NCI-H128 (cell line): Measurements from ENCODE around the gene BSN.

Experiments used
- DNase-seq: peaks from one replicate; lab custom pipeline; 2025; ENCODE audit not compliant: unreplicated experiment; lab: John Stamatoyannopoulos, UW

BSN gene

DNA sequence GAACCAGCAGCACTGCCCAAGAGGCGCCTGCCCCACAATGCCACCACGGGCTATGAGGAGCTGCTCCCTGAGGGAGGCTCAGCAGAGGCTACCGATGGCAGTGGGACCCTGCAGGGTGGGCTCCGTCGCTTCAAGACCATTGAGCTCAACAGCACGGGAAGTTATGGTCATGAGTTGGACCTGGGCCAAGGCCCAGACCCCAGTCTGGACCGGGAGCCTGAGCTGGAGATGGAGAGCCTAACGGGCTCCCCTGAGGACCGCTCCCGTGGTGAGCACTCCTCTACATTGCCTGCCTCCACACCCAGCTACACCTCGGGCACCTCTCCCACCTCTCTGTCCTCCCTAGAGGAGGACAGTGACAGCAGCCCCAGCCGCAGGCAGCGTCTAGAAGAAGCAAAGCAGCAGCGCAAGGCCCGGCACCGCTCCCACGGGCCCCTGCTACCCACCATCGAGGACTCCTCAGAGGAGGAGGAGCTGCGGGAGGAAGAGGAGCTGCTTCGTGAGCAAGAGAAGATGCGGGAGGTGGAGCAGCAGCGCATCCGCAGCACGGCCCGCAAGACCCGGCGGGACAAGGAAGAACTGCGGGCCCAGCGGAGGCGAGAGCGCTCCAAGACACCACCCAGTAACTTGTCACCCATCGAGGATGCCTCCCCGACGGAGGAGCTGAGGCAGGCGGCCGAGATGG is 98.1 kb downstream of the BSN start:
- no peak for DNase-seq

DNA sequence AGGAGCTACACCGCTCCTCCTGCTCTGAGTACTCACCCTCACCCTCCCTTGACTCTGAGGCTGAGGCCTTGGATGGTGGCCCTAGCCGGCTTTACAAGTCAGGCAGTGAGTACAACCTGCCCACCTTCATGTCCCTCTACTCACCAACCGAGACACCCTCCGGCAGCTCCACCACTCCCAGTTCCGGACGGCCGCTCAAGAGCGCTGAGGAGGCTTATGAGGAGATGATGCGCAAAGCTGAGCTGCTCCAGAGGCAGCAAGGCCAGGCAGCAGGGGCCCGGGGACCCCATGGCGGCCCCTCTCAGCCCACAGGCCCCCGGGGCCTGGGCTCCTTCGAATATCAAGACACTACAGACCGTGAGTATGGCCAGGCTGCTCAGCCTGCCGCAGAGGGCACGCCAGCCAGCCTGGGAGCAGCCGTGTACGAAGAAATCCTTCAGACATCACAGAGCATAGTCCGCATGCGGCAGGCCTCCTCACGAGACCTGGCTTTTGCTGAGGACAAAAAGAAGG is 98.7 kb downstream of the BSN start:
- DNase-seq: no peak

DNA sequence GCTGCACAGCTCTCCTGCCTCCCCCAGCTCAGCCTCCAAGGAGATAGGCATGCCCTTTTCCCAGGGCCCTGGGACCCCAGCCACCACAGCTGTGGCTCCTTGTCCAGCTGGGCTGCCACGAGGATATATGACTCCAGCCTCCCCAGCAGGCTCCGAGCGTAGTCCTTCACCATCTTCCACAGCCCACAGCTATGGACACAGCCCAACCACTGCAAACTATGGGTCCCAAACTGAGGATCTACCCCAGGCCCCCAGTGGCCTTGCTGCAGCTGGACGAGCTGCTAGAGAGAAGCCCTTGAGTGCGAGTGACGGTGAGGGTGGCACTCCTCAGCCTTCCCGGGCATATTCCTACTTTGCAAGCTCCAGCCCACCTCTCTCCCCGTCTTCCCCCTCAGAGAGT is 99.3 kb downstream of the BSN start:
- DNase-seq: no peak

DNA sequence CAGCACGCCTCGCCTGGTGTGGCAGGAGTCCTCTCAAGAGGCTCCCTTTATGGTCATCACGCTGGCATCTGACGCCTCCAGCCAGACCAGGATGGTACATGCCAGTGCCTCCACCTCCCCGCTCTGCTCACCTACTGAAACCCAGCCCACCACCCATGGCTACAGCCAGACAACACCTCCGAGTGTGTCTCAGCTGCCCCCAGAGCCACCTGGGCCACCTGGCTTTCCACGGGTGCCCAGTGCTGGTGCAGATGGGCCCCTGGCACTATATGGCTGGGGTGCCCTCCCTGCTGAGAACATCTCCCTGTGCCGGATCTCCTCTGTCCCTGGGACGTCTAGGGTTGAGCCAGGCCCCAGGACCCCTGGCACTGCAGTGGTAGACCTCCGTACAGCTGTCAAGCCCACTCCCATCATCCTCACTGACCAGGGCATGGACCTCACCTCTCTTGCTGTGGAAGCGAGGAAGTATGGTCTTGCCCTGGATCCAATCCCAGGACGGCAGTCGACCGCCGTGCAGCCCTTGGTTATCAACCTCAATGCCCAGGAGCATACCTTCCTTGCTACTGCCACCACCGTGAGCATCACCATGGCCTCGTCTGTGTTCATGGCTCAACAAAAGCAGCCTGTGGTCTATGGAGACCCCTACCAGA is 100.0 kb downstream of the BSN start:
- DNase-seq: no peak

DNA sequence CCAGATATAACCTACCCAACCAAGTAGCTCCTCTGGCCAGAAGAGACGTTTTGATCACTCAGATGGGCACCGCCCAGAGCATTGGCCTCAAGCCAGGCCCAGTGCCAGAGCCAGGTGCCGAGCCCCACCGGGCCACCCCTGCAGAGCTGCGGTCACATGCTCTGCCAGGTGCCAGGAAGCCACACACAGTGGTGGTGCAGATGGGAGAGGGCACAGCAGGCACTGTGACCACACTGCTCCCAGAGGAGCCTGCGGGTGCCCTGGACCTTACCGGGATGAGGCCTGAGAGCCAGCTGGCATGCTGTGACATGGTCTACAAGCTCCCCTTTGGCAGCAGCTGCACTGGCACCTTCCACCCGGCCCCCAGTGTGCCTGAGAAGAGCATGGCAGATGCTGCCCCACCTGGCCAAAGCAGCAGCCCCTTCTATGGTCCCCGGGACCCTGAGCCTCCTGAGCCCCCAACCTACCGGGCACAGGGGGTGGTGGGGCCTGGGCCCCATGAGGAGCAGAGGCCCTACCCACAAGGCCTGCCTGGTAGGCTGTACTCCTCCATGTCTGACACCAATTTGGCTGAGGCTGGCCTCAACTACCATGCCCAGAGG is 100.8 kb downstream of the BSN start:
- DNase-seq: no peak

DNA sequence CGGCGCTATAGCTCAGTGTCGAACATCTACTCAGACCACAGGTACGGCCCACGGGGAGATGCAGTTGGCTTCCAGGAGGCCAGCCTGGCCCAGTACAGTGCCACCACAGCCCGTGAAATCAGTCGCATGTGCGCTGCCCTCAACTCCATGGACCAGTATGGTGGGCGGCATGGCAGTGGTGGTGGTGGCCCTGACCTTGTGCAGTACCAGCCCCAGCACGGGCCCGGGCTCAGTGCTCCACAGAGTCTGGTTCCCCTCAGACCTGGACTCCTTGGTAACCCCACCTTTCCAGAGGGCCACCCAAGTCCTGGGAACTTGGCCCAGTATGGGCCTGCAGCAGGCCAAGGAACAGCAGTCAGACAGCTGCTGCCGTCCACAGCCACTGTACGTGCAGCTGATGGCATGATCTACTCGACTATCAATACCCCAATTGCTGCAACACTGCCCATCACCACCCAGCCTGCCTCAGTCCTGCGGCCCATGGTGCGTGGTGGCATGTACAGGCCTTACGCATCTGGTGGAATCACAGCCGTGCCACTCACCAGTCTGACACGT is 101.5 kb downstream of the BSN start:
- no peak for DNase-seq

DNA sequence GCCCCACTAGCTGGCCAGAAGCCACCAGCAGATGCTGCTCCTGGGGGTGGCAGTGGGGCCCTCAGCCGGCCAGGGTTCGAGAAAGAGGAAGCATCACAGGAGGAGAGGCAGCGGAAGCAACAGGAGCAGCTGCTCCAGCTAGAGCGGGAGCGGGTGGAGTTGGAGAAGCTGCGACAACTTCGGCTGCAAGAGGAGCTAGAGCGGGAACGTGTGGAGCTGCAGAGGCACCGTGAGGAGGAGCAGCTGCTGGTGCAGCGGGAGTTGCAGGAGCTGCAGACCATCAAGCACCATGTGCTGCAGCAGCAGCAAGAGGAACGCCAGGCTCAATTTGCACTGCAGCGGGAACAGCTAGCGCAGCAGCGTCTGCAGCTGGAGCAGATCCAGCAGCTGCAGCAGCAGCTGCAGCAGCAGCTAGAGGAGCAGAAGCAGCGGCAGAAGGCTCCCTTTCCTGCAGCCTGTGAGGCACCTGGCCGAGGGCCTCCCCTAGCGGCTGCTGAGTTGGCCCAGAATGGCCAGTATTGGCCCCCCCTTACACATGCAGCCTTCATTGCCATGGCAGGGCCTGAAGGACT is 102.3 kb downstream of the BSN start:
- DNase-seq: no peak

DNA sequence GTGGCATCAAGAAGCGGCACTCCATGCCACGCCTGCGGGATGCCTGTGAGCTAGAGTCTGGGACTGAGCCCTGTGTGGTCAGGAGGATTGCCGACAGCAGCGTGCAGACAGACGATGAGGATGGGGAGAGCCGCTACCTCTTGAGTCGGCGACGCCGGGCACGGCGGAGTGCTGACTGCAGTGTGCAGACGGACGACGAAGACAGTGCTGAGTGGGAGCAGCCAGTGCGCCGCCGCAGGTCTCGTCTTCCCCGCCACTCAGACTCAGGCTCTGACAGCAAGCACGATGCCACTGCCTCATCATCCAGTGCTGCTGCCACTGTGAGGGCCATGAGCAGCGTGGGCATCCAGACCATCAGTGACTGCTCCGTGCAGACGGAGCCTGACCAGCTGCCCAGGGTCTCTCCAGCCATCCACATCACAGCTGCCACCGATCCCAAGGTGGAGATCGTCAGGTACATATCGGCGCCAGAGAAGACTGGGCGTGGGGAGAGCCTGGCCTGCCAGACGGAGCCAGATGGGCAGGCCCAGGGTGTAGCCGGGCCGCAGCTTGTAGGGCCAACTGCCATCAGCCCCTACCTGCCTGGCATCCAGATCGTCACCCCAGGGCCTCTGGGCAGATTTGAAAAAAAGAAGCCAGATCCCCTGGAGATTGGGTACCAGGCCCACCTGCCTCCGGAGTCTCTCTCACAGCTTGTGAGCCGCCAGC is 103.1 kb downstream of the BSN start:
- no peak for DNase-seq

DNA sequence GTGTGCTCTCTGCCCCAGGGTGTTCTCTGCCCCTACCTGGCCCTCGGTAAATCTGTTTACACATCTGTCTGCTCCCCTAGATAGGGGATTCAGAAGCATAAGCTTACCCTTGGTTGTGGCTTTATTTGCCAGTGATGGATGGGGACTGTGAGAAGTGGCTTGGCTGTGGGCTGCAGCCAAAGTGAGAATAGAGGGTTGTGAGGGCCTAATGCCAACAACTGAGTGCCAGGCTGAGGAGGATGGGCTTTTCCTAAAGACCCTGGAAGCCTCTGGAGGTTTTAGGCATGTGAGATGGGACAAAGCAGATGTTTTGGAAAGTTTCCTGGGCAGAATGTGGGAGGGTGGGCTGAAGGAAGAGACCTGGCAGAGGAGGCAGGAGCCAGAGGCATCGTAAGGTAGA is 104.4 kb downstream of the BSN start:
- DNase-seq: no peak

DNA sequence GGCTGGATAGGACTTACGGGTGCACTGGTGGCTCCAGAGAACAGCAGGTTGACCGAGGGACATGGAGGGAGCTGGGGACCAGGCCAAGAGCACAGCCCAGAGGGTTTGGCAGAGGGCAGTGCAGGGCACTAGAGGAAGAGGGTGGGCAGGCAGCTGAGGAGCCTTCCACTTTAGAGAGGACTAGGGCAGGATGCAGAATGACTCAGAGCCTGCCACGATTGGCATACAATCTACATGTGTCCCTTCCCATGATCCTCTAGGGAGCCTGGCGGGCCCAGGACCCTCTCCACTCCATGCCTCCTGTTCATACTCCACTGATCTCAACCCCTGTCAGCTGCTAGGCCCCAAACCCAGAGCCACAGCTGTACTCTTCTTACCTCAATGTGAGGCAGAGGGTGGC is 105.5 kb downstream of the BSN start:
- no peak for DNase-seq

DNA sequence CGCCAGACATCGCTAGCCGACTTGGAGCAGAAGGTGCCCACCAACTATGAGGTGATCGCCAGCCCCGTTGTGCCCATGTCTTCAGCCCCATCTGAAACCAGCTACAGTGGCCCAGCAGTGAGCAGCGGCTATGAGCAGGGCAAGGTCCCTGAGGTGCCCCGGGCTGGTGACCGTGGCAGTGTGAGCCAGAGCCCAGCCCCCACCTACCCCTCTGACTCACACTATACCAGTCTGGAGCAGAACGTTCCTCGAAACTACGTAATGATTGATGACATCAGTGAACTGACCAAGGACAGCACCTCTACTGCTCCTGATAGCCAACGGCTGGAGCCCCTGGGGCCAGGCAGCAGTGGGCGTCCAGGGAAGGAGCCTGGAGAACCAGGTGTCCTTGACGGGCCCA is 107.0 kb downstream of the BSN start:
- DNase-seq: no peak

DNA sequence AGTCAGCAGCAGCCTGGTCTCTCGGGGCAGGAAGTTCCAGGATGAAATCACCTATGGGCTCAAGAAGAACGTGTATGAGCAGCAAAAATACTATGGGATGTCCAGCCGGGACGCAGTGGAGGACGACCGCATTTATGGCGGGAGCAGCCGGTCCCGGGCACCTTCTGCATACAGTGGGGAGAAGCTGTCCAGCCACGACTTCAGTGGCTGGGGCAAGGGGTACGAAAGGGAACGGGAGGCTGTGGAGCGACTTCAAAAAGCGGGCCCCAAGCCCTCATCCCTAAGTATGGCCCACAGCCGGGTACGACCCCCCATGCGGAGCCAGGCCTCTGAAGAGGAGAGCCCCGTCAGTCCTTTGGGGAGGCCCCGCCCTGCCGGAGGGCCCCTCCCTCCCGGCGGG is 107.7 kb downstream of the BSN start:
- no peak for DNase-seq

DNA sequence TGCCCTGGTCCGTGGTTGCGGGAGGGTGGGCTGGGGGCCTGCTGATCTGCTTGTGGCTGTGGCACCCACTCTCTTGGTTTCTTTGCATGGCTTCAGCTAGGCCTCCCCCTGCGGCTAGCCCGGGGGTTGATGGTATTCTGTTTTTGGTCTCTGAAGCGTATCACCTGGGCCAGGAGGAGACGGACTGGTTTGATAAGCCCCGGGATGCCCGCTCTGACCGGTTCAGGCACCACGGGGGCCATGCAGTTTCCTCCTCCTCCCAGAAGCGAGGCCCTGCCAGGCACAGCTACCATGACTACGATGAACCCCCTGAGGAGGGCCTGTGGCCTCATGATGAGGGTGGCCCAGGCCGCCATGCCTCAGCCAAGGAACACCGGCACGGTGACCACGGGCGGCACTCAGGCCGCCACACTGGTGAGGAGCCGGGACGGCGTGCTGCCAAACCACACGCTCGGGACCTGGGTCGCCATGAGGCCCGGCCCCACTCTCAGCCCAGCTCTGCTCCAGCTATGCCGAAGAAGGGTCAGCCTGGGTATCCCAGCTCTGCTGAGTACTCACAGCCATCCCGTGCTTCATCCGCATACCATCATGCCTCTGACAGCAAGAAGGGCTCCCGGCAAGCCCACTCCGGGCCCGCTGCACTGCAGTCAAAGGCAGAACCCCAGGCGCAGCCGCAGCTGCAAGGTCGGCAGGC is 108.6 kb downstream of the BSN start:
- no peak for DNase-seq

DNA sequence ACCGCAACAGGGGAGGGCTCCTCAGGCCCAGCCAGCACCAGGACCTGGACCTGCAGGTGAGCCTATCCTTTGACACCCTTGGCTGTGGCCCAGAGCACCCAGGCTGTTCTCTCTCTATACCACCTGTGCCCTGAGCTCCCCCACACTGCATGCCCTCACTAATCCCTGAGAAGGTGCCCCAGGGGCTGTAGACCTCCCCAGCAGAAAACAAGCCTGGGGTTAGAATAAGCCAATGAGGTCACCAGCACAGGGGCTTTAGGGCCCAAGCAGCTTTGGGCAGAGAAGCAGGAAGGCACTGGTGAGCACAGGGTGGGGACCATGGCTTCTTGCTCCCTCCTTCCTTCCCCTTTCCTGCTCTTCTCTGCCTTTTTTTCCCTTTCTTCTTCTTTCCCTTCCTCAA is 109.6 kb downstream of the BSN start:
- no peak for DNase-seq

DNA sequence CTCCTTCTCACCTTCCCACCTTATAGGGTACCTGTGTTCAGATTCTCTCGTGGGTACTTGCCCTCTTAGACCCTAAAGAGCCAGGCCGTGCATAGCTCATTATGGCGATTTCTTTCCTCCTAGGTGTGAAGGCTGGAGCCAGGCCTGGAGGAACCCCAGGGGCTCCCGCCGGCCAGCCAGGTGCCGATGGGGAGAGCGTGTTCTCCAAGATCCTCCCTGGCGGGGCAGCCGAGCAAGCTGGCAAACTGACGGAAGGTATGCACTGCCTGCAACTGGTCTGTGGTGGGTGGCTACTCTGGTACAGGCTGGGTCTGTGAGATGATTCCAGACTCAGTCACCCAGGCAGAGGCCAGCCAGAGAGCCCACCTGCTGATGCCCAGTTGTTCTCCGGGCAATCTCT is 110.0 kb downstream of the BSN start:
- no peak for DNase-seq

DNA sequence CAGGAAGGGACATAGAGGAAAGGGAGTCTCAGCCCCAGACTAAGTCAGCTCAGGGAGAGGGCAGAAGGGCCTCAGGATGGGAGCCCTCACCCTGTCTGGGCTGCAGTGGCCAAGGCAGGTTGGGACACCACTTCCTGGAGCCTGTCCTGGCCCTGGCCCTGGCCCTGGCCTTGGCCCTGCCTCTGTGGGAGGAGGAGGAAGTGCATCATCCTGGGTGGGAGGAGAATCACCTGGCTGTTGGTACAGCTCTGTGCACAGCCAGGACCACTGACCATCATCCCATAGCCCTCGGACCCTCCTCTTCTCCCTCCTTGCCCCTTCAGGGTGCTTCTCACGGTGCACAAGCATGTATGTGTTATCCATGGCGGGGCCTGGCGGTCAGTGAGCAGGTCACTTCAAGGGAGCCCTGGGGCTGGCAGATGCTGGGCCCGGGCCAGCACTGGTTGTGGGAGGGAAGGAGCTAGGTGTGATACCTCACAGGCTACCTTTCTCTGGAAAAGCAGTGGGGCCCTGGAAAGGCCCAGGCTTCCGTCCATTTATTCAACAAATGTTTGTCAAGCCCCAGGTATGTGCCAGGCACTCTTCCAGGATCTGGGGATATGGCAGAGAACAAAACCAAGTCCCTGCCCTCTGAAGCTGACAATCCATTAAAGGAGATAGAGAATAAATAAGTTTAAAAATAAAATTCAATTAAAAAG is 111.7 kb downstream of the BSN start:
- no peak for DNase-seq

DNA sequence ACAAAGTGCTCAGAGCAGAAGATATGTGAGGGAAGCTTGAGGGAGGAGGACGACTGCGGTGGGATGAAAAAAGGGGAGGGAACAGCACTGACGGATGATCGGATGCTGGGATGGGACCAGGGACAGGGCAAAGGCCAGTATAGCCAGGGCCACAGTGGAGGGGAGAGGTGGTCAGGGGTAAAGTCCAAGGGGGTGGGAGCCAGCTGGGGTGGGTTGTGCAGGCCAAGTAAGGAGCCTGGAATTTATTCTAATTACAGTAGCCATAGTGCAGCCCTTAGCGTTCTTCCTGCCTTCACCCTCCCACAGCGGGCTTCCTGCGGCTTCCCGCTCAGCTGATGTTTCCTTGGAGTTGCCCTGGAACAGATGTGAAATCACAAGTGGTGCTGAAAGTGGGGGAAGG is 112.3 kb downstream of the BSN start:
- DNase-seq: no peak

DNA sequence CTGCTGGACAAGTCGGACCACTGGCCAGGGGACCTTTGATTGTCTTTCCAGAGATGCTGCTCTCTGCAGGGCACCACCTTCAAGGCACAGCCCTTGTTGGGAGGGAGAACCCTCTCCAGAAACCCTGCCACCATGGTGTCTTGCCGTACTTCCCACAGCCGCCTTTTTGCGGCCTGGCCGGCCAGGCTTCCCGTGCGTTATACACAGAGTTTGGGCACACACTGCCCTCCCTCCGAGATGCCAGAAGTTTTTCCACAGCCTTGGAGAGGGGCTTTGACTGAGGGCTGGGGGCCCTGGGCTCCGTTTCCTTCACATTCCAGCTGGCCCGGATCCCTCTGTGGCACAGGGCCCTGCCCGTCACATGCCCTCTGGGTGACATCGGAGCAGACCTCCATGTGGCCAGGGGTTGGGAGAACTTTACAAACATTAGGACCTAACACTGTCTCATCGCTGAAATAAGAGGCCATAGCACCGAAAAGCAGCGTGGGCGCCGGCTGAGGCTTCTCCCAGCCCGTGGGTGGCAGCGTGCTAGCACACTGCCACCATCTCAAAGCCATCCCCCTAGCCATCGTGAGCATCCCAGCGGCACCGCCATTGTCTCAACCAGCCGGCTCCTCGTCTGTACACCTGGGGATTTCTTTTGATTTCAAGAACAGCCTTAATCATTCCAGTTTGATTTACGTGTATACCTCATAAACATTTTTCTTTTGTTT is 113.6 kb downstream of the BSN start:
- no peak for DNase-seq

DNA sequence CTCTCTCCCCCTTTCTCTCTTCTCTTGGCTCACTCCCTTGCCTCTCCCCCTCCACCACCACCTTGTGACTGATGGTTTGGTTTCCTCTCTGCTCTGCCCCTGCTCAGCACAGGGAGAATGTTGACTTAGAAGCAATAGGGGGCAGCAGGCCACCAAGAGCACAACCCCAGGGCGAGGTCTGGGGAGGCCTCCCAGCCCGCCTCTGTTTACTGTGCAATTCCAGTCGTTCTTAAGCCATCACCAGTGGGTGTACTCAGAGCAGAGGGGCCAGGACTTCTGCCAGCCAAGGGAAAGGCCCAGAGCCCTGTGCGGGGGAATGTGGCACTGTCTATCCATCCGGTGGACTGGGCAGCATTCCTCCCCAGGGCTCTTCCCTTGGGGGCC is 114.1 kb downstream of the BSN start:
- no peak for DNase-seq
